HG03575 (cell line): ENCODE results near the gene MOV10L1.
"Not testable (repeated sequence)": the region's sequence is repeated elsewhere in the genome, so short reads cannot be mapped to it uniquely, and the experiment has no call there.

Experiments used
- ATAC-seq: cut with Tn5 transposase; IDR thresholded peaks from one replicate; pipeline ENCODE4 v1.9.1; 2021; ENCODE audit not compliant: unreplicated experiment, insufficient number of reproducible peaks, low FRiP score; ENCODE audit errors: extremely low read depth

Gene MOV10L1

DNA sequence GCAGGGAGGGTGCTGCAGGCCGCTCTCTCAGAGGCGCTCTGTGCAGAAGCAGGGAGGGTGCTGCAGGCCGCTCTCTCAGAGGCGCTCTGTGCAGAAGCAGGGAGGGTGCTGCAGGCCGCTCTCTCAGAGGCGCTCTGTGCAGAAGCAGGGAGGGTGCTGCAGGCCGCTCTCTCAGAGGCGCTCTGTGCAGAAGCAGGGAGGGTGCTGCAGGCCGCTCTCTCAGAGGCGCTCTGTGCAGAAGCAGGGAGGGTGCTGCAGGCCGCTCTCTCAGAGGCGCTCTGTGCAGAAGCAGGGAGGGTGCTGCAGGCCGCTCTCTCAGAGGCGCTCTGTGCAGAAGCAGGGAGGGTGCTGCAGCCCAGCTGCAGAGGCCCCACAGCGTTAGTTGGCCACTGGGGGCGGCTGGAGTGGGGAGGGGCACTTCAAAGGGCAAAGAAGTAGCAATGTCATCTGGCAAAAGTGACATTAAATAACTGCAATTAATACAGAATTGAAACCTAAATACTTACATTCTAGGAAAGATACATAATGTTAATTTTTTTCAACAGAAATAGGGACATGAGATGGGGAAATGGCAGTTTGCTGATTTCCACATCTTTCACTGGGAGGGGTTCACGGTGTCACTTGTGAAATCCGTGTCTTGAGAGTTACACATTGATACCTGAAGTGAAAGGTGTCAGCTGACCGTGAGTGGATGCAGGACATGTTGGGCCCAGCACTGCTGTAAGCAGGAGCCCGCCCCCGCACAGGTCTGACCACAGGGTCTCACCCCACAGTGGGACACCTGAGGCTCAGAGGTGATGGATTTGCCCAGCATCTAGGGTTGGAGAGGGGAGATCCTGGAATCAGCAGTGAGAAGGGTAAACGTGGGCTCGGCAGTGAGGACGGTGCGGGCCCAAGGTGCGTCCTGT lies 57.7 kb downstream of the MOV10L1 start:
- ATAC-seq = not testable (repeated sequence)

DNA sequence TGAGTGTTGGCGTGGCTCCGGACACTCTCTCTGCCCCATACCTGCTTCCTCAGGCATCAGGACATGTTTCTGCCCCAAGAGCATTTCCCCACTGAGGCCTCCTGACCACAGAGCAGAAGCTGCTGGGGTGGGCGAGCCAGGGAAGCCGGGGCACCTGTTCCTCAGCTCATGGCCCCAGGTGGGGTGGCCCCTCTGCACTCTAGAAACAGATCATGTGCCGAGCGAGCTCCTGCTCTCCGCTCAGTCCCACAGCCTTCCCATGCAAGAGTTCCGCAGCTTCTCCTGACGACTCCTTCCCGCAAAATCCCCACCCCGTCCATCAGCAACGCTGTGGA lies 58.3 kb downstream of the MOV10L1 start:
- no peak for ATAC-seq

DNA sequence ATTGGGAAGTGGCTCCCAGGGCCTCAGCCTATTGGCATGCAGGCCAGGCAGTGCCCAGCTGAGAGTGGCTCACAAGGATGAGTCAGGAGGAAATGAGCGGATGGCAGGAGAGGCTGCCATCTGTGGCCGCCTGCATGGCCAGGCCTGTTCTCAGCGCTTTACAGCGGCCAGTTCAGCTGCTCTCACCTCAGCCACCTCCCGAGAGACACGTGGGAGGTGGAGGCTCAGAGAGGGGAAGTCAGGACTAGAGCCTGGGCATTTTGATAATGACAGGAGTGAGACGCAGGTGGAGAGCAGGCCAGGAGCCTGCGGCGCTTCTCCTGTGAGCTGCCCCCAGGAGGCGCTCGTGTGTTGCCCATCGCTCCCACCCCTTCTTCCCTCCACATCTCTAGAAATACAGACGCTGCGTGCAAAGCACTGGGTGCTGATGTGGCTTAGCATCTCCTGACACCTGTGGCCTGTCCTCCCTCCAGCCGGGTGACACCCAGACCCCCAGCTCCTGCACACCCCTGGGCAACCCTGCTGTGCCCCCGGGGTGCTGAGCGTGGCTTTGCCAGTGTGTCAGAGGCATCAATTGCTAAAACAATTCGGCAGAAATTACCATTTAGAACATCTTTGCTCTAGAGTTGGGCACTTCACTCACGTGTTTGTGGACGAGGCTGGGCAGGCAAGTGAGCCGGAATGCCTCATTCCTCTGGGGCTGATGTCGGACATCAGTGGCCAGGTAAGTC lies 59.4 kb downstream of the MOV10L1 start:
- ATAC-seq = no peak

DNA sequence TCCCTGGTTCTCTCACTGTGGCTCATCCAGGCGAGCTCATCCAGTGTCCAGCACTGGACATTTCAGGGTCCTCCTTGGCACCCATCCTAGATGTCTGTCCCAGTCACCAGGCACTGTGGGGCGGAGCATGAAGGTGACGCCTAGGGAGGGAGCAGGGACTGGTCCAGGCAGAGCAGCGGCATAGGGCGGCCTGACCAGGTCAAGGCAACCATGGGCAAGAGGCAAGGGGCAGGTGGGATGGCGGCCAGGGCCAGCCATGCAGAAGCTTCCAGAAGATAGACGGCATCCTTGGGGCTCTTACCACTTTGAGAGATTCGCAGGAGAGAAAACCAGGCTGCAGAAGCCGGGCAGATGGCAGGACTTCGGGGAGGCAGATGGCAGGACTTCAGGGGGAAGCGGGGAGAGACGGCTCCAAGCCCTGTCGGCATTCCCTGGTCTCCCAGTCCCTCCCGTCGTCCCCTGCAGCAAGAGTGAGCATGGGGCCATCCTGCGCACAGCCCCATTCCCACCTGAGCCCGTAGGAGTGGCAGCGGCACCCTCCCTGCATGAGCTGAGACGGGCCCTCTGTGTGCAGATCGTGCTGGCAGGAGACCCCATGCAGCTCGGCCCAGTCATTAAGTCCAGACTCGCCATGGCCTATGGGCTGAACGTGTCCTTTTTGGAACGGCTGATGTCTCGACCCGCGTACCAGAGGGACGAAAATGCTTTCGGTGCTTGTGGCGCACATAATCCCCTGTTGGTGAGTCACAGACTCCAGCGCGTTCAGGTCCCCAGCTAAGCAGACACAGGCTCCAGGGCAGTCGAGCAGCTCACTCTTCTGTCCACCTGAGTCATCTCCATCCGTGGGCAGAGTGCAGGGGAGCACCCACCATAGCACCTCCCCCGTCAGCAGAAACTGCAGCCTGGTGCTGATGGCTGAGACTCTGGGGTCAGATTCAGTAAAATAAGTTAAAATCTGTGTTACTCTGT lies 60.6 kb downstream of the MOV10L1 start:
- ATAC-seq = no peak

DNA sequence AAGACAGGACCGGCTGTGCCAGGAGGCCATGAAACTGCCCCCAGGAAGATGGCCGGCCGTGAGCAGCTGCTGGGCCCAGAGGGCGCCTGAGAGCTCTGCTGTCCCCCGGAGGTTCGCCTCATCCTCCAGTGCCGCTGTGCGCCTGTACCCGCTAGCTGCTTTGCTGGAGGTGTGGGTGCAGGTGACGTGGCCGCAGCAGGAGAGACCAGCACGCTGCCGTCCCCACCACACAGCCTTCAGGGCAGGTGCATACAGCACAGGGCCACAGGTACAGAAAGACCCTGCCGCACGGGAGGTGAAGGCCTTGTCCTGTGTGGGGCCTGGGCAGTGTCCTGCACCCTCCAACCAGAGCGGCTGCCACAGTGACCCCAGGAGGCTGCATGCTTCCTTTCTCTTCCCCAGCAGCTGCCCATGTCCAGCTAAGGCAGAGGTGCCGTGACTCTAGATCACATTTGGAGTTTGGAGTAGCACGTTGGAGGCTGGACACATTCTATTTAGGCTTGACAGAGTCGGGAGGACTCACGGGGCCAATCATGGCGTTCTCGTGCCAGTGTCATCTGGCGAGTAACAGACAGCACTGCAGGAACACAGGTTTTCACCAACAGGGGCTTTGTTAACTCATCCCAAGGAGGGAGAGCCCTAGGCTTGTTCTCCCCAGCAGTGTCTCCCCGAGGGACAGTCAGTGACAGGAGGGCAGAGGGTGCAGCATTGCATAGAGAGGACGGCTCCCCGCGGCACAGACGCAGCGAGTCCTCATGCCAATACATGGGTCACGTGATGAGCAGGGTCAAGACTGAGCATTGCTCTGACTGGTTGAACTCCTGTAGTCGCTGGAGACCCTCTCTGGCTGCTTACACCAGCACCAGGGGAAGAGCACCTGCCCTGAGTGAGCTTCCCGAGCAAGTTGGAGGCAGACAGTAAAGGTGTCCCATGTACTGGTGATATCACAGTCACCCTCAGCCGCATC lies 62.0 kb downstream of the MOV10L1 start:
- no peak for ATAC-seq

DNA sequence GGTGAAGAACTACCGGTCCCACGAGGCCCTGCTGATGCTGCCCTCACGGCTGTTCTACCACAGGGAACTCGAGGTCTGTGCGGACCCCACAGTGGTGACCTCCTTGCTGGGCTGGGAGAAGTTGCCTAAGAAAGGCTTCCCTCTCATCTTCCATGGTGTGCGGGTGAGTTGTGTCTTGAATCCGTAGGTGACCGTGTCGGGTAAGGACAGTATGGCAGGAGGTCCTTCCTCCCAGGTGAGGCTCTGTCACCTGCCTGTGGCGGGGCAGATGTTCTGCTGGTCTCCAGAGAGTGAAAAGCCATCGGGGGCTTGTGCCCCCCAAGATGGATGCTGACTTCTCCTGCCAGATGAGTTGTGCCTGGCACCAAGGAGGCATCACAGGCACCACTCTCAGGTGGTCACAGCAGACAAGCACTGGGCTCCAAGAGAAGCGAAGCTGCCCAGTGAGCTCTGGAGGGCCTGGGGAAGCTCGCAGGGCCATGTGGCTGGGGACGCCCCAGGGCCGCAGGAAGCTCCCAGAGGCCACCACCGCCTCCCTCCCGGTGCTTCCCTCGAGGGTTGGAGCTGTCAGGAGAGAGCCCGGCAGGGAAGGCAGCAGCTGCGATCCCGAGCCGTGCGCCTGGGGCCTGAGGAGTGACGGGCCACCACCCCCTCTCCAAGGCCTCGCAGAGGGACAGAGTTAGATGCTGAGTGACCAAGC lies 63.4 kb downstream of the MOV10L1 start:
- ATAC-seq = no peak

DNA sequence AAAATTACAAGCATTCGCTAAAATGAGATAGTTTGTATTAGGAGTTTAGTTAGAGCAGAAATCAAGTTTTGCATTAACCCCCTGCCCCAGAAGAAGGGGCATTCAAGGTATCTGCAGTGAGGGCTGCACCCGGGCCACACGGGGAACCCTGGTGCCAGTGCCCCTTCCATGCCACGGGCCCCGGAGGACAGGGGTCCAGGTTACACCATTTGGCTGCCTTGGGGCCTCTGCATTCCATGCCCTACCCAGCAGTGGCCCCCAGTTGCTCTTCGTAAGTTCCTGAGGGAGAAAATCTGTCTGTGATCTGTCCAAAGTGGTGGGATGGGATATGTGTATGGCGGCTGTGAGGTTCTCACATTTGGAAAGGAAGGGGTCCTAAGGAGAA lies 63.9 kb downstream of the MOV10L1 start:
- ATAC-seq = no peak

DNA sequence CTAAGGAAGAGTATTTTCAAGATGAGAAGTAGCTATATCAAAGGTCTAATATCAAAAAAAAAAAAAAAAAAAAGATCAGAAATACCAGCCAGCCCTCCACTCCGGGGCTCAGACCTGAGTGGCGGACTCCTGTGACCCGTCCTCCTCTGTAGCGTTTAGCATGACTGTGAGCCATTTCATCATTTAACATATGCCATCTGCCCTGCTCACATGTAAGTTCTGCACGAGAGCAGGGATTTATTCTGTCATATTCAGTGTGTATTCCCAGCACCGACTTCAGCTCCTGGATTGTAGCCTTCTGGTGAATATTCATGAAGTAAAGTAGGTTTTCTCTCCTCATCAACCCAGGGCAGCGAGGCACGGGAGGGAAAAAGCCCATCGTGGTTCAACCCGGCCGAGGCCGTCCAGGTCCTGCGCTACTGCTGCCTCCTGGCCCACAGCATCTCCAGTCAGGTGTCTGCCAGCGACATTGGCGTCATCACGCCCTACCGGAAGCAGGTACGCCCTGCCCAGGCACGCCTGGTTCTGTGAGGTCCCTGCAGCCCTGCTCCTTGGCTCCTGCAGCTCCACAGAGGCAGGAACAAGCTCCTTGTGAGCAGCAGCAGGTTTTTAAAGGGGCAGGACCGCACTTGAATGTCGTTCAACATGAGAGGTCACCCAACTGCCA lies 68.0 kb downstream of the MOV10L1 start:
- no peak for ATAC-seq

DNA sequence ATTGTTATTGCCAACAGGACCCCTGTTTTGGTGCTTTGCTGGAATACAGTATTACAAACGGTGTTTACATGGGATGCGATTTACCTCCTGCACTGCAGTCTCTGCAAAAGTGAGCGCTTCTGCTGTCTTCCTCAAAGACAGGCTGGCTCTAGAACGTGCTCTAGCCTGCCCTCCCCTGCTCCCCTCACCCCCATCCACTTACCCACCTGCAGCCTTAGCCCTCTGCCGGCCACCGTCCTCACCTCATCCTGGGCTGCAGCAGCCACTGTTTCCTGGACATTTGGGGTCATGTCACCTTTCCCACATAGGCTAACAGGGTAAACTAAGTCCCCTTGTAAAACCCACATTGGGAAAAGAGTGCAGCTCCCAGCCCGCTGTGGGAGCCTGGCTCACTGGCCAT lies 71.1 kb downstream of the MOV10L1 start:
- ATAC-seq = no peak

DNA sequence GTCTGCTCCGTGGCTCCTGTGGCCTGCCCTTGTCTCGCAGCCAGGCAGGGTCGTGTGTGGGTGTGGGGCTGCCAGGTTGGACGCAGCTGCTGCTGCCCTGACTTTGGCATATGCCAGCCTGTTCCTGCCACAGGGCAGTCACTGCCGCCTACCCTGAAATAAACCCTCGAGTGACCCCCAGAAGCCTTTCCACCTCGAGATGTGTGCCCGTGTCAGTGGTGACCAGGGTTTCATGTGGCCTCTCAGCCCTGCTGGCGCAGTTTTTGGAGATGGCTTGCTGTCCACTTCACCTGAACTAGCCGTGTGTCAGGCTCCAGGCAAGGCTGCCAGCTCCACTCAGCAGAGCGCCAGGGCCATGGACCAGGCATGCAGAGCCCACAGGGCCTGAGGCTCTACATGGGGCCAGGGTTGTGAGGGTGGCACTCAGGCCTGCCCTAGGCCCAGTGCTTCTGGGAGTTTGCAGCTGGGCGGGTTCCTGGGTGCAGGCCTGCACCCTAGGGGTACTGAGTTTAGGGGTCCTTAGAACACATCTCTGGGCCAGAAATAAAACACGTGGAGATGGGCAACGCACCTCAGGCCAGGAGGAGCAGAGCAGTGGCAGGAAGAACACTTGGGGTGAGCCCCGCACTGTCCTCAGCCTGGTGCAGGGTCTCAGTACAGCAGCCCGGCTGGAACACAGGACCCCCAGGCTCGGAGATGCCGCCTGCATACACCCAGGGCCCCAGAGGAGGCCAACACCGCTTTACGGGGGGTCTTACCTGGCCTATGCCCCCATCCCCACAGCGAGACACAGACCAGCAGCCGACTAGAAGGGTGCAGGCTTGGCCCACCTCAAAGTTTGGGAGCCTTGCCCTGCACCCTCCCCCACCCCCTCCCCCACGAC lies 71.9 kb downstream of the MOV10L1 start:
- no peak for ATAC-seq

DNA sequence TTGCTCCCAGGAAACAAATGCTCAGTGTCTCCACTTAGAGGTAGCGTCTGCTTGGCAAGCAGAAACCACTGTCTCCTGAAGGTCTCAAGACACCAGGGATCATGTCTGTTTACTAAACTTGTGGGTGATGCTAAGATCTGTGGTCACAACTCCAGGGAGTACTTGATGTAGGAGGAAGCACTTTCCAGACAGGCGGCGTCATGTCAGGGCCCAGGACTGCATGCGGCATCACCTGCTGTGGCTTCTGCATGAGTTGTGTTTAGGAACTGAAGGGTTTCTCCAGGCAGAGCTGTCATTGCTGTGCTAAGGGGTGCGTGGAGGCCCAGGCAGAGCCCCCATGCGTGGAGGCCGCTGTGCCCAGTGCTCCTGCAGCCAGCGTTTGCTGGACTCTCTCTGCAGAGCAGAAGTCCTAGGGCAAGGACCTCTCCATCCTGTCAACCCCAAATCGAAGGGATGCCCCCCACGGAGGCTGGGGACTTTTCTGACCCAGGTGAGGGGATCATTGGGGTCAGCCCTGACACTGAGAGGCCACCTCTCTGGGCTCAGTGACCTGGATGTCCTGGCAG lies 72.7 kb downstream of the MOV10L1 start:
- ATAC-seq = no peak

DNA sequence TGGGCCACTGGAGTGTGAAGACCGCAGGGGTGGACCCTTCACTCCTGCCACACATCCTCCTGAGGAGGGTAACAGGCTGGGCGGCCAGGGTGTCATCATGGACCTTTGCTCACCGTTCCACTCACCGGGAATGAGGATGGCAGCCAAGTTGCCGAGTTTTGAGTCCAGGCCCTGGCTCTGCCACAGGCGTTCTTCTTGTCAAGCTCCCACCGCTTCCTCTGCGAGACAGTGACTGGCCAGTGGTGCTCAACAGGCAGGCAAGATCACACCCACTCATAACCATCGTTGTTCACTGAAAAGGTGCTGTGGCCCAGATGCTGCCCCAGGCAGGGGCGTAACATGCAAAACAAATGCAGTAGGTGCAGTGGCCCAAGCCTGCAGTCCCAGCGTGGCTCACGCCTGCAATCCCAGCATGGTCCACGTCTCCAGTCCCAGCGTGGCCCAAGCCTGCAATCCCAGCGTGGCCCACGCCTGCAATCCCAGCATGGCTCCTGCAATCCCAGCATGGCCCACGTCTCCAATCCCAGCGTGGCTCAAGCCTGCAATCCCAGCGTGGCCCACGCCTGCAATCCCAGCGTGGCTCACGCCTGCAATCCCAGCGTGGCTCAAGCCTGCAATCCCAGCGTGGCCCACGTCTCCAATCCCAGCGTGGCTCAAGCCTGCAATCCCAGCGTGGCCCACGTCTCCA lies 75.8 kb downstream of the MOV10L1 start:
- no peak for ATAC-seq

DNA sequence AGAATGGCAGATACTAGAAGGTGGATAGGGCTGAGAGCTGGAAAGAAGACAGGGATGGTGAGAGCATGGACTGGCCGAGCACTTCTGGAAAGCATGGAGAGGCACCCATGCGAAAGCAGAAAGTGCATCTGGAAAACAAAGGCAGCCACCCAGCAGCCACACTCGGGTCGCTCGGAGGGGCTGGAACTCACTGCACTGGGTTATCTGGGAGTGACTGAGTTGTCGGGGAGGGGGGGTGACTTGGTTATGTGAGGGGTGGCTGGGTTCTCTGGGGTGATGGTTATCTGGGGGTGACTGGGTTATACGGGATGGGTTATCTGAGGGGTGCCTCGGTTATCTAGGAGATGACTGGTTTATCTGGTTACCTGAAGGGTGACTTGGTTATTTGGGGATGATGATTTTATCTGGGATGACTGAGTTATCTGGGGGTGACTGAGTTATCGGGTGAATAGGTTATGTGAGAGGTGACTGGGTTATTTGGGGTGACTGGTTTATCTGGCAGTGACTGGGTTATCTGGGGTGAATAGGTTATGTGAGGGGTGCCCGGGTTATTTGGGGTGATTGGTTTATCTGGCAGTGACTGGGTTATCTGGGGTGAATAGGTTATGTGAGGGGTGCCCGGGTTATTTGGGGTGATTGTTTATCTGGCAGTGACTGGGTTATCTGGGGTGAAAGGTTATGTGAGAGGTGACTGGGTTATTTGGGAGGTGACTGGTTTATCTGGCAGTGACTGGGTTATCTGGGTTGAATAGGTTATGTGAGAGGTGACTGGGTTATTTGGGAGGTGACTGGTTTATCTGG lies 78.1 kb downstream of the MOV10L1 start:
- no peak for ATAC-seq

DNA sequence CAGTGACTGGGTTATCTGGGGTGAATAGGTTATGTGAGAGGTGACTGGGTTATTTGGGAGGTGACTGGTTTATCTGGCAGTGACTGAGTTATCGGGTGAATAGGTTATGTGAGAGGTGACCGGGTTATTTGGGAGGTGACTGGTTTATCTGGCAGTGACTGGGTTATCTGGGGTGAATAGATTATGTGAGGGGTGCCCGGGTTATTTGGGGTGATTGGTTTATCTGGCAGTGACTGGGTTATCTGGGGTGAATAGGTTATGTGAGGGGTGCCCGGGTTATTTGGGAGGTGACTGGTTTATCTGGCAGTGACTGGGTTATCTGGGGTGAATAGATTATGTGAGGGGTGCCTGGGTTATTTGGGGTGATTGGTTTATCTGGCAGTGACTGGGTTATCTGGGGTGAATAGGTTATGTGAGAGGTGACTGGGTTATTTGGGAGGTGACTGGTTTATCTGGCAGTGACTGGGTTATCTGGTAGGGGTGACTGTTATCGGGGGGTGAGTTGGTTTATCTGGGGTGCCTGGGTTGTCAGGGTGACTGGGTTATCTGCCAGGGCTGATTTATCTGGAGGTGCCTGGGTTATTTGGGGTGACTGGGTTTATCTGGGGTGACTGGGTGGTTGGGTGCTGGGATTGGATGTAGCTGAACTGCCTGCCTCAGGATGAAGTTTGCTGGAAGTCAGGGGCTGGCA lies 78.8 kb downstream of the MOV10L1 start:
- not testable (repeated sequence) for ATAC-seq
